AG09319 (cell line): ENCODE measurements around the gene HTR1D.
"Not testable (repeated sequence)": the region's sequence is repeated elsewhere in the genome, so short reads cannot be mapped to it uniquely, and the experiment has no call there.

Experiments used
- DNase-seq: peaks from one replicate; pipeline ENCODE4 v3.0.0-alpha.2; 2010; ENCODE audit warnings: low read depth; ENCODE audit errors: extremely low read depth
- TF ChIP-seq, protein P1 (sequence below): IDR thresholded peaks from 2 replicates; pipeline ENCODE4 v1.5.1; 2011; ENCODE audit warnings: low read depth, mild to moderate bottlenecking, inconsistent platforms, low read length, moderate library complexity

Gene HTR1D

DNA sequence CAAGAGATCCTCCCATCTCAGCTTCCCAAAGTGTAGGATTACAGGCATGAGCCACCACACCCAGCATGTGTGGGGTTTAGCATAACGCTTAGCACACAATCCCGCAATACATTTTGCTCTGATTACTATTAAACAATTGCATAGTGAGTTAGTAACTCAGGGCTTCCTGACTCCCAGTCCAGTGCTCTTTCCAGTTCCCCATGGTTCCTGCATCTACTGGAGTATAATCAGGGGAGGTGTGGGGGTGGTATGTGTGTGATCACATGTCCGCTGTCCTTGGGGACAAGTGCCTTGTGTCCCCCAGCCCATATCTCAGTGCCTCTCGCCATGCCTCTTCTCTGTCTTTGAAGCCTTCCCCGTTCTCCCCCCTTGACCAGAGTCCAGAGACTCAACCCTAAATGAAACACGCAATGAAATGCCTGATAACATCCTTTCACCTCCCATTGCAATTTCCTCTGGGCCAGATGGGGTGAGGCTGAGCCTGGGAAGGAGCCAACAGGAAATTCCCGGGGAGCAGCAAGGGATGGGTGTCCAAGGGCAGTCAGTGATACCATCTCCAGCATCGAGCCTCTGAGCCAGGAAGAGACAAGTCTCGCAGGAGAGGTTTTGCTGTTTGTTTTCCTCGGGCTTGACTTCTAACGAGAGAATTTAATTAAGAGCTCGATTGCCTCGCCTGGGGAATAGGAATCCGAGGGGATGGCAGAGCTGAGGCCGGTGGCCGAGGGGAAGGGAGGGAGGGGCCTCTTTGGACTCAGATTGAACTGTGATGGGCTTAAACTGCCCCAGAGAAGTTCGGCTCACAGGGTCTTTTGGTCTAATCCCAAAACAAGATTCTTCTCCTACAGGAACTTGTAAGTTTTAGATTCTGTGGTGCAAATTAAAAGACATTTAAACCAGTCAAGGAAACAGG is 7.7 kb upstream of the HTR1D start:
- TF ChIP-seq, protein P1, sequence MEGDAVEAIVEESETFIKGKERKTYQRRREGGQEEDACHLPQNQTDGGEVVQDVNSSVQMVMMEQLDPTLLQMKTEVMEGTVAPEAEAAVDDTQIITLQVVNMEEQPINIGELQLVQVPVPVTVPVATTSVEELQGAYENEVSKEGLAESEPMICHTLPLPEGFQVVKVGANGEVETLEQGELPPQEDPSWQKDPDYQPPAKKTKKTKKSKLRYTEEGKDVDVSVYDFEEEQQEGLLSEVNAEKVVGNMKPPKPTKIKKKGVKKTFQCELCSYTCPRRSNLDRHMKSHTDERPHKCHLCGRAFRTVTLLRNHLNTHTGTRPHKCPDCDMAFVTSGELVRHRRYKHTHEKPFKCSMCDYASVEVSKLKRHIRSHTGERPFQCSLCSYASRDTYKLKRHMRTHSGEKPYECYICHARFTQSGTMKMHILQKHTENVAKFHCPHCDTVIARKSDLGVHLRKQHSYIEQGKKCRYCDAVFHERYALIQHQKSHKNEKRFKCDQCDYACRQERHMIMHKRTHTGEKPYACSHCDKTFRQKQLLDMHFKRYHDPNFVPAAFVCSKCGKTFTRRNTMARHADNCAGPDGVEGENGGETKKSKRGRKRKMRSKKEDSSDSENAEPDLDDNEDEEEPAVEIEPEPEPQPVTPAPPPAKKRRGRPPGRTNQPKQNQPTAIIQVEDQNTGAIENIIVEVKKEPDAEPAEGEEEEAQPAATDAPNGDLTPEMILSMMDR = no peak
- peak; percentile 36 for DNase-seq

DNA sequence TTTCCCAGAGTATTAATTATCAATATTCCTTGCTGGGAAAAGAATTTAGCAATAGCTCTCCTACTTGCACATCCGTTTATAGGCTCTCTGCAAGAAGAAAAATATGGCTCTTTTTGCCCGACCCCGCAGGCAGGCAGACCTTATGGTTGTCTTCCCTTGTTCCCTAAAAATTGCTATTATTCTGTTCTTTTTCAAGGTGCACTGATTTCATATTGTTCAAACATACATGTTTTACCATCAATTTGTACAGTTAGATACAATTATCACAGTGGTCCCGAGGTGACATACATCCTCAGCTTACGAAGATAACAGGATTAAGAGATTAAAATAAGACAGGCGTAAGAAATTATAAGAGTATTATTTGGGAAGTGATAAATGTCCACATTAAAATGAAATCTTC is 6.7 kb upstream of the HTR1D start:
- not testable (repeated sequence) for DNase-seq

DNA sequence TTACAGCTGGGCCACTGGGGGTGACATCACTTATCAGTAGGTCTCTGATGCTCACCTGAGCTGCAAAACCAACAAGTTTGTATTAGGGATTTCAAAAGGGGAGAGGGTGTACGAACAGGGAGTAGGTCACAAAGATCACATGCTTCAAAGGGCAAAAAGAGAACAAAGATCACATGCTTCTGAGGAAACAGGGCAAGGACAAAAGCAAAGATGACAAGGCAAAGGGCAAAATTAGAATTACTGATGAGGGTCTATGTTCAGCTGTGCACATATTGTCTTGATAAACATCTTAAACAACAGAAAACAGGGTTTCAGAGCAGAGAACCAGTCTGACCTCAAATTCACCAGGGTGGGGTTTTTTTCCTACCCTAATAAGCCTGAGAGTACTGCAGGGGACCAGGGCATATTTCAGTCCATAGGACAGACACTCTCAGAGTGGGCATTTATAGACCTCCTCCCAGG is 6.2 kb upstream of the HTR1D start:
- DNase-seq = not testable (repeated sequence)

DNA sequence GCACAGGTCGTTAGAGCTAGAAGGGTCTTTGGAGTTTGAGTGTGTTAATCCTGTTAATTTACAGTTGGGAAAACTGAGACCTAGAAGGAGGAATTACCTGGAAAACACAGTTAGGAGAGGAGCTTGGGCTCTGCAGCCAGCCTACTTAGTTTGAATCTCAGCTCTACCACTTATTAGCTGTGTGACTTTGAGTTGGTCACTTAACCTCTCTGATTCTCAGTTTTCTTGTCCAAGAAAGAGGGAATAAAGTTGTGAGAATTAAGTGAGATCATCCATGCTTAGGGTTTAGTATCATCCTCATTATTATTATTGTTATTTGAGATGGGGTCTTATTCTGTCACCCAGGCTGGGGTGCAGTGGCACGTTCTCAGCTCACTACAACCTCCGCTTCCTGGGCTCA is 5.4 kb upstream of the HTR1D start:
- DNase-seq = no peak
- TF ChIP-seq, protein P1 = no peak

DNA sequence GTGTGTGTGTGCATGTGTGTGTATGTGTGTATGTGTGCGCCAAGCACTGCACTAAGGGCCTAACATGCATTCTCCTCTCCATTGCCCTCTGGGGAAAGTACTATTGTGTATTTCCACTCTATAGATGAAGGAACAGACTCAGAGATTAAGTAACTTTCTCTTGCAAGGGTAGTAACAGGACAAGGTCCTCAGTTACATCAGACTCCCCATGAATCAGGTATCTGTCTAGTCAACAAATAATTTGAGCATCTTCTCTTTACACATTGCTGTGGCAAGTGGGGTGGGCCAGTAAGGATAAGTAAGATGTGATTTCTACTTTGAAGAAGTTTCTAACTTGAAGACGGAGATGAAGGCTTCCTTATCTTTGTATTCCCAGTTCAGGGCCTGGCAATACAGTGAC is 5.0 kb upstream of the HTR1D start:
- TF ChIP-seq, protein P1 = no peak
- no peak for DNase-seq

DNA sequence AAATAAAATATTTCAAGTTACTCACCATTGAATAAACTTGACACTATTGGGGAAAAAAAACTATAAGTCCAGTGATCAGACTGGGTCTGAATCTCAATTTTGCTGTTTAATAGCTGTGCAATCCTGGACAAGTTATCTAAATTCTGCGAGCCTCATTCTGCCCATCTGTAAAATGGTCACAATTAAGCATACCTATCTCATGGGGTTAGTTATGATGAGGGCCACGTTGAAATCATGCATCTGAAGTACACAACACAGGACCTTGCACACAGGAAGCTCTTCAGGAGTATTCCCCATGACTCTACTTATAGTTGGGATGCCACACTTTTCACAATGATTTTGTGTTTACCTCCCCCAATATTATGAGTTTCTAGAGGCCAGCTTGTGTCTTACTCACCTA is 3.8 kb upstream of the HTR1D start:
- TF ChIP-seq, protein P1 = no peak
- DNase-seq = no peak

DNA sequence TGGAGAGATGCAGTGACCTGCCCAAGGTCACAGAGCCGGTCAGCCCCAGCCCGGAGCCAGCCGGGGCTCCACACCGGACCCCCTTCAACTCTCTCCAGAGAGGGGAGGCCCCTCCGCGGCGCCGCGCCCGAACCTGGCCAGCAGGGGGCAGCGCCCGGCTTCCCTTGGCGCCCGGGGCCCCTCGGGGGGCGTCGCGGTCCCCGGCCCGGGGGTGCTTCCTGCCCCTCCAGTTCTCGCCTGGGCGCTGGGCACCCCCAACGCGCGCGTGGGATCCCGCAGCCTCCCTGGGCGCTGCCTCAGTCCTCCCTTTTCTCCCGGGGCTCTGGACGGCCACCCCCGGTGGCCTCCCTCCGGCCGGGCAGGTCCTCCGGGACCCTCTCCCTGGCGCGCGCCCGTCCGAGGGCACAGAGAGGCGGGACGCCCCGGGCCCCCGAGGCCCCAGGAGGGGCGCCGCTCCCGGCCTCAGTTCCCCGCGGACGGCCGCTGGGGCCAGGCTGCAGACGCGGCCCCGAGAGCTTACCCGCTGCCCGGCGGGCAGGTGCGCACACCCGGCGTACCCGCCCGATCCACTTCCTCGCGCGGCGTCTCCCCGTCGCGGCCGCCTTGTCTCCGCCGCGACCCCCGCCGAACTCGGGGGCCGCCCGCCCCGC is 406 bp downstream of the HTR1D start:
- TF ChIP-seq, protein P1 = peak; percentile 36
- no peak for DNase-seq

DNA sequence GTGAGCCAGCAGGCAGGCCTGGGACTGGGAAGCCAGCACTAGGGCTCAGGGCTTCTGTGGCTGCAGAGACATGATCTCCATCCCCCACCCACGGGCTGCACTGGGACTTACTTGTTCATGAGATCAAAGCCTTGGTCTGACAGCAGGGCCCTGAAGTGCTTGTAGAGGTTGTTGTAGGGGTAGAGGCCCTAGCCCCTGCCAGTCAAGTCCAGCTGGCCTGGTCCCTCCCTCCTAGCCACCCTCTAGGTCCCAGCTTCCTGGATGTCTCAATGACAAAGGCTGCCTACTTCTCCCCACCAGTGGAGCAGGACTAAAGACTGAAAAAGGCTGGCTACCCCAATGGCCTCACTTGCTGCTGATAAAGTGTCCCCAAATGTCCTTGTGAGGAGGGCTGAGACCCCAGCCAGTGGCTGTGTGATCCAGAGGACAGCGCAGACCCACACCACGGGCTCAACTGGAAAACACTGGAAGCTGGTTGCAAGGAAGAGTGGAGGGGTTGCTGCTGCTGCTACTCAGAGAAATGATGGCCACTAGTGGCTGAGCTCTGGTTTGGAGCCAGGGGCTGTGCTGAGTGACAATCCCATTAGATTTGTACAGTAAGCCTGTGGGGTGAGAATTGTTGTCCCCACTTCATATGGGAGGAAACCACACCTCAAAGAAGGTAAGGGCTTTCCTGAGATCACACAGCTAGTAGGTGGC is 1.4 kb downstream of the HTR1D start:
- DNase-seq = no peak
- TF ChIP-seq, protein P1 = no peak
